Activated T-cell treated with anti-CD3 and anti-CD28 coated beads, Interleukin-2, amount 50 U/mL, for 72 hours (primary cell): ENCODE measurements around the gene KRTAP10-2. TPM values are rescaled to one million over a fixed set of nuclear protein-coding genes. Genes with fewer than 3 reads are reported as not detected.
"Not testable (repeated sequence)": the region's sequence is repeated elsewhere in the genome, so short reads cannot be mapped to it uniquely, and the experiment has no call there.

ENCODE experiments used
- ATAC-seq, 2 donors: fragments of 150-1000 bp; cut with Tn5 transposase; replicated peaks in 1 of 2; 2 replicates each; pipeline ENCODE4 v1.10.0; 2021; ENCODE audit warnings: moderate library complexity in 2 of 2, mild to moderate bottlenecking in 1 of 2
- DNase-seq, 2 donors: peaks; one replicate each; pipeline ENCODE4 v3.0.0; 2021 to 2022; ENCODE audit warnings: mixed read lengths in 1 of 2
- H3K27ac Mint-ChIP-seq: one replicate; pipeline ENCODE4 v1.8.0; 2022; ENCODE audit warnings: mild to moderate bottlenecking, moderate library complexity, mixed read lengths
- H3K27me3 Mint-ChIP-seq: one replicate; pipeline ENCODE4 v1.8.0; 2022; ENCODE audit warnings: low read depth, mixed read lengths
- H3K36me3 Mint-ChIP-seq, 2 donors: one replicate each; pipeline ENCODE4 v1.8.0; 2022; ENCODE audit warnings: mixed read lengths in 2 of 2, mild to moderate bottlenecking in 1 of 2; ENCODE audit not compliant: insufficient read depth in 2 of 2
- H3K4me1 Mint-ChIP-seq: one replicate; pipeline ENCODE4 v1.8.0; 2022; ENCODE audit warnings: low read depth, mixed read lengths
- H3K4me3 Mint-ChIP-seq, 2 donors: one replicate each; pipeline ENCODE4 v1.8.0; 2022; ENCODE audit warnings: mild to moderate bottlenecking in 2 of 2, mixed read lengths in 2 of 2, moderate library complexity in 2 of 2
- H3K9me3 Mint-ChIP-seq, 2 donors: one replicate each; pipeline ENCODE4 v1.8.0; 2022; ENCODE audit warnings: mixed read lengths in 2 of 2
- total RNA-seq, 2 donors: library from RNA; stranded (reverse); gene quantifications; one replicate each; pipeline ENCODE4 v1.2.3, GENCODE V29; 2022

KRTAP10-2 gene
- total RNA-seq, result not detected

- Mint-ChIP-seq H3K9me3 (peaks cover 13 to 16% of the 10 kb centered on the region in 2 donors), H3K27ac (no peak within 1 kb of the TSS), H3K36me3 (peaks cover 12 to 20% of the 10 kb centered on the region in 2 donors), H3K4me1 (peaks cover 18% of the 10 kb centered on the region), H3K4me3 (no peak within 1 kb of the TSS), H3K27me3 (no peaks in the 10 kb centered on the region)
- ATAC-seq, result no peak
- DNase-seq, result no peak
Observed at GRCh38 chr21:44551340-44551961, at the start of gene KRTAP10-2. Gene KRTAP10-2, minus strand, starts transcription at chr21:44551505. Its CDS starts 47 bp downstream, at chr21:44551458.

- H3K36me3 Mint-ChIP-seq, H3K27me3 Mint-ChIP-seq, H3K27ac Mint-ChIP-seq, H3K4me1 Mint-ChIP-seq, H3K9me3 Mint-ChIP-seq, H3K4me3 Mint-ChIP-seq, ATAC-seq, DNase-seq: not testable (repeated sequence)
Observed at GRCh38 chr21:44601091-44601490, 49.8 kb upstream of the KRTAP10-2 start.

GRCh38 chr21:44600118-44600978 lies 49.0 kb upstream of the KRTAP10-2 start, which contains the start of gene KRTAP10-7:
Gene KRTAP10-7, plus strand, starts transcription at chr21:44600597. Its CDS starts 25 bp downstream, at chr21:44600622.
- not testable (repeated sequence) for H3K9me3 Mint-ChIP-seq, DNase-seq, H3K4me3 Mint-ChIP-seq, H3K36me3 Mint-ChIP-seq, H3K27me3 Mint-ChIP-seq, H3K27ac Mint-ChIP-seq, ATAC-seq, H3K4me1 Mint-ChIP-seq

- ATAC-seq (no peak), DNase-seq (no peak)
- Mint-ChIP-seq H3K4me3 (no peak overlapping the region), H3K27ac (no peak overlapping the region), H3K36me3 (peaks cover 0 to 2% of the 10 kb centered on the region in 2 donors), H3K9me3 (peaks cover 1 to 3% of the 10 kb centered on the region in 2 donors), H3K4me1 (no peaks in the 10 kb centered on the region), H3K27me3 (no peaks in the 10 kb centered on the region)
Observed at GRCh38 chr21:44599264-44600029, 48.1 kb upstream of the KRTAP10-2 start.

- Mint-ChIP-seq H3K9me3 (peaks cover 1 to 3% of the 10 kb centered on the region in 2 donors), H3K27ac (no peak overlapping the region), H3K27me3 (no peaks in the 10 kb centered on the region), H3K4me1 (no peaks in the 10 kb centered on the region), H3K36me3 (peaks cover 0 to 2% of the 10 kb centered on the region in 2 donors), H3K4me3 (no peak overlapping the region)
- ATAC-seq (no peak), DNase-seq (no peak)
Observed at GRCh38 chr21:44598061-44598460, 46.8 kb upstream of the KRTAP10-2 start.

- no peak overlapping the region for H3K27ac Mint-ChIP-seq
- no peak for ATAC-seq
- no peaks in the 10 kb centered on the region for H3K4me1 Mint-ChIP-seq
- no peak overlapping the region for H3K4me3 Mint-ChIP-seq
- peaks cover 1 to 3% of the 10 kb centered on the region in 2 donors for H3K9me3 Mint-ChIP-seq
- peaks cover 0 to 2% of the 10 kb centered on the region in 2 donors for H3K36me3 Mint-ChIP-seq
- no peak for DNase-seq
- no peaks in the 10 kb centered on the region for H3K27me3 Mint-ChIP-seq
Observed at GRCh38 chr21:44596068-44596725, 44.9 kb upstream of the KRTAP10-2 start.

GRCh38 chr21:44595524-44595923 lies 44.2 kb upstream of the KRTAP10-2 start:
- ATAC-seq, result no peak
- Mint-ChIP-seq H3K27me3 (no peaks in the 10 kb centered on the region), H3K36me3 (peaks cover 0 to 2% of the 10 kb centered on the region in 2 donors), H3K9me3 (peaks cover 1 to 3% of the 10 kb centered on the region in 2 donors), H3K4me3 (no peak overlapping the region), H3K27ac (no peak overlapping the region), H3K4me1 (no peaks in the 10 kb centered on the region)
- no peak for DNase-seq

GRCh38 chr21:44594406-44594916 lies 43.2 kb upstream of the KRTAP10-2 start:
- no peak for ATAC-seq
- Mint-ChIP-seq H3K9me3 (peaks cover 1 to 3% of the 10 kb centered on the region in 2 donors), H3K27ac (no peak overlapping the region)

GRCh38 chr21:44593598-44594405 lies 42.5 kb upstream of the KRTAP10-2 start:
- ATAC-seq (no peak), DNase-seq (no peak)
- peaks cover 0 to 2% of the 10 kb centered on the region in 2 donors for H3K36me3 Mint-ChIP-seq
- H3K9me3 Mint-ChIP-seq, result peaks cover 1 to 2% of the 10 kb centered on the region in 2 donors
- H3K4me1 Mint-ChIP-seq, result no peaks in the 10 kb centered on the region
- no peaks in the 10 kb centered on the region for H3K27me3 Mint-ChIP-seq
- no peak overlapping the region for H3K4me3 Mint-ChIP-seq
- H3K27ac Mint-ChIP-seq, result no peak overlapping the region

More at GRCh38 chr21:44594406-44594916, 43.2 kb upstream of the KRTAP10-2 start:
- Mint-ChIP-seq H3K4me1 (no peaks in the 10 kb centered on the region), H3K4me3 (no peak overlapping the region), H3K36me3 (peaks cover 0 to 2% of the 10 kb centered on the region in 2 donors), H3K27me3 (no peaks in the 10 kb centered on the region)
- DNase-seq, result no peak

- Mint-ChIP-seq H3K4me3 (no peak within 1 kb of the TSS), H3K36me3 (no peaks in the 10 kb centered on the region), H3K27me3 (no peaks in the 10 kb centered on the region), H3K27ac (no peak within 1 kb of the TSS), H3K4me1 (no peaks in the 10 kb centered on the region), H3K9me3 (no peaks in the 10 kb centered on the region)
- ATAC-seq, result no peak
- no peak for DNase-seq
Observed at GRCh38 chr21:44592446-44593311, 41.4 kb upstream of the KRTAP10-2 start, which contains the start of gene KRTAP10-6. Gene KRTAP10-6, minus strand, starts transcription at chr21:44592505. Its CDS starts 21 bp downstream, at chr21:44592484.

GRCh38 chr21:44591801-44592130 lies 40.5 kb upstream of the KRTAP10-2 start:
- H3K4me3 Mint-ChIP-seq, H3K4me1 Mint-ChIP-seq, H3K9me3 Mint-ChIP-seq, DNase-seq, H3K36me3 Mint-ChIP-seq, ATAC-seq, H3K27me3 Mint-ChIP-seq, H3K27ac Mint-ChIP-seq: not testable (repeated sequence)
